NOMO-1 (cell line): ENCODE data around the gene TMEM209.
"Not testable (repeated sequence)": the region's sequence is repeated elsewhere in the genome, so short reads cannot be mapped to it uniquely, and the experiment has no call there.

ENCODE experiments used
- DNase-seq, 2 experiments: peaks; one replicate each; lab custom pipeline; 2025; ENCODE audit not compliant: unreplicated experiment in 2 of 2; lab: John Stamatoyannopoulos, UW

Gene TMEM209

DNA sequence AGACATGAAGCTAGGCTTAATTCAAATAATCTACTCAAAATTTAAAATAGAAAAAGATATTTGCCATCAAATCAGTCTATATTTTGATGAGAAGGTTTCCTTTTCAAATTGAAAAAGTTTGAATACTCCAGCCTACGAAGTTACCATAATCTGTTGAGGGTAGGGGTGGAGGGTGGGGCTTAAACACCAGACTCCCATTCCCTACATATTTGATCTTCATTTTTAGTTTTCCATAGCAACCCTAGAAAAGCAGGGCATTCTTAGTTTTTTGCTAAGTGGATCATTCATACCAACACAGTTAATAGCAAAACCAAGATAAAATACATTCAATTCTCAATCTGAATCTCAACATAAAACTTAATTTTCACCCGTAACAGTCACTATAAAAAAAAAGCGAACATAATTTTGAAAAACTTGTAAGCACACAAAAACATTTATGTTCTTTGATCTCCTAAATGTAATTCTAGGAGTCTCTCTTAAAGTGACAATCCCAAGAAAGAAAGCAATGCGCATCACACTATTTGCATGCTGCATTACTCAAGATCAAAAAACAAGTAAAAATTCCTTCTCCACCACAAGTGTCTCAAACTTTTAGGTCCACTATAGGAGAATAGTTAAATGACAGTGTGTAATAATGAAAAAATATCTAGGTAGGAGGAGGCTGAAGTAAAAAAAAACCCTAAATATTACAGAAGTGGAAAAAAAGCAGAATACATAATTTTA lies 30.8 kb downstream of the TMEM209 start:
- no peak for DNase-seq

GRCh38 chr7:130162196-130162595 lies 43.0 kb downstream of the TMEM209 start:
- no peak for DNase-seq

DNA sequence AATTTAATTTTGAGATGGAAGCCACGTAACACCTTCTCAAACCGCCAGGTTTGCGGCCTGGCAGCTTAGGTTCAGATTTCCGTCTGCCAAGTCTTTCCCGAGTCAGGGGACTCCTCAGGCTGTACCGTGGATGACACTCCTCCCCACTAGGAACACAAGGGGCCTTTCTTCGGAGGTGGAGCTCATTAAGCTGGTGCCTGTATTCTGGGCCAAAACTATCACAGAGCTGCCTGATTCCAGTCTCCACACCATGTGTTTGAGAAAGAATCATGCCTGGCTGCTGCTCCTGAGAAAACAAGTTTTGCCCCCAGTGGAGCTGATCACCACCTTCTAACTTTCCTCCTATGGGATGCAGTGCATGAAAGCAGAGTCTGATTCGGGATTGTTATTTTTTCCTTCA lies 44.8 kb downstream of the TMEM209 start:
- DNase-seq = no peak

DNA sequence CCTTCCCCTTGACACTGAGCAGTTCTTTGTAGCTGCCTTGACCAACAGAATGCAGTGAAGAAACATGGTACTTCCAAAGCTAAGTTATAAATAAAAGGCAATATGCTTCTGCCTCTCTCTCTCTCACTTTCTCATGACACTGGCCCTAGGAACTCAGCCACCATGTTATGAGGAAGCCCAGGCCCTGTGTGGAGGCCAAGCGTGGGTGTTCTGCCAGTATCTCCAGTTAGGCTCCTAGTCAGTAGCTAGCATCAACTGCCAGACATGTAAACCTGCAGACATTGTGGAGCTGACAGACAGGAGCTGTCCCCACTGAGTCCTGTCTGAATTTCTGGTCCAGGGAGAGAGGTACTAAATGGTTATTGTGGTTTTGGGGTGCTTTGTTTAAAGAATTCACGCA lies 45.2 kb downstream of the TMEM209 start:
- DNase-seq = no peak

DNA sequence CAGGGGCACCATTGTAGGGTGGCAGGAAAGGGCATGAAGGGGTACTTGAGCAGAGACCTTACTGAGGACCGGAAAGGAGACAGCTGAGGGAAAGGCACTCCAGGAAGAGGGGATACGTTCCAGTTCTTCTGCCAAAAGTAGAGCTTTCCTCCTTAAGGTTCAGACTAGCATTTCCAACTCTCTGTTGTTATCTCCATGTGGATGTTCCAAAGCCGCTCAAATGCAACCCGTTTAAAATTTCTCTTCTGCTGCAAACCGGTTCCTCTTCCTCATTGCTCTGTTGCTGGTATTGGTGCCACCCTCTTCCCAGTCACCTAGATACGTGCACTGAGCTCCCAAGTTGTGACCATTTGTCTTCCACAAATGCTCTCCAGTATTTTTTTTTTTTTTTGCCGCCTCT lies 47.5 kb downstream of the TMEM209 start:
- DNase-seq = no peak

- DNase-seq = no peak
These were observed 49.1 kb downstream of the TMEM209 start for GRCh38 chr7:130156140-130156539.

DNA sequence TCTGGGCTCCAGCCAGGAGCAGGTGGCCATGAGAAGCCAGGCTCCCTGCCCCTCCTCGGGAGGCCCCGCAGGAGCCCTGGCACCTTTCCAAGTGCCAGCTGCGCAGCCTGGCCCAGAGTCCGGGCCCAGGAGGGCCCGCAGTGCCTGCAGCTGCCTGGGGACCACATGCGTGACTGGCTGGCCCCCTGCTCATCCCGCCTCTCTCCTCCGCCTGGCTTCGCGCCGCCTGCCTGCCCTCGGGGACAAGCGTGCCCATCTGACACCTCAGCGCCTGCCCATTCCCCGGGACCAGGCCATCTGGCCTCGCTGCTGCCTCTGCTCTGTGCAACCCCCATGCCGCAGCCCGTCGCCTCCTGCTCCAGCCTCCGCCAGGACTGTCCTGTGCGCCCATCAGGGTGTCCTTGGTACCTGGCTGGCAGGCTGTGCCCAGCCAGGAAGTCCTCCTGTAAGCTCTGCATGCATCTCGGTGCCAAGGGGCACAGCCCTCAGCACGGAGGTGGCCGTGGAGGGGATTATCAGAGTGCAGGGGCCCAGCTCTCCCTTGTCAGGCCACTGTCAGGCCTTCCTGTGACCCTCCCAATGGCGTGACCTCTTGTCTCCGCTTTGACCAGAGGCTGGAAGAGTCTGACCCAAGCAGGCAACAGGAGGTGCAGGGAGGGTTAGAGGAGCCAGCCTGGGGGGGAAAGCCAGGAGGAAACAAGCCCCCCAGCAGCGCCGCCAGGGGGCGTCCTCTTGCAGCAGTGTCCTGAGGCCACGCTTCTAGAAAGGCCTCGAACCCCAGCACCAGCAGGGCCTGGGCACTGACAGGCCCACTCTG lies 50.5 kb downstream of the TMEM209 start:
- DNase-seq = no peak

DNA sequence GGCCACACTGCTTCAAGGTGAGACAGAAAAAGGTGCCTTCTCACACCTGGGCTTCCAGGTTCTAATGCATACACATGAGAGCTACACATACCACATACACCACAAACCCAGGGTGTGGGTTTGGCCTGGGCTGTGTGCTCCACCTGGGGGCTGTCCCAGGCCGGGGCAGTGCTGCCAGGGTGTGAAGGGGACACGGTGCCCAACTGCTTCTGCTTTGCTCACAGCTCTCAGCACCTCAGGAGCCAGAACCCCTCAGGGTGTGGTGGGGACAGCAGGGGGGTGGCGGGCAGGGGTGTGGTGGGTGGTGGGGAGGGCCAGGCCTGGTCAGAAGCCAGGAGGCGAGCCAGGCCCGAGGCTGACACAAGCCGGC lies 51.1 kb downstream of the TMEM209 start:
- DNase-seq = no peak

DNA sequence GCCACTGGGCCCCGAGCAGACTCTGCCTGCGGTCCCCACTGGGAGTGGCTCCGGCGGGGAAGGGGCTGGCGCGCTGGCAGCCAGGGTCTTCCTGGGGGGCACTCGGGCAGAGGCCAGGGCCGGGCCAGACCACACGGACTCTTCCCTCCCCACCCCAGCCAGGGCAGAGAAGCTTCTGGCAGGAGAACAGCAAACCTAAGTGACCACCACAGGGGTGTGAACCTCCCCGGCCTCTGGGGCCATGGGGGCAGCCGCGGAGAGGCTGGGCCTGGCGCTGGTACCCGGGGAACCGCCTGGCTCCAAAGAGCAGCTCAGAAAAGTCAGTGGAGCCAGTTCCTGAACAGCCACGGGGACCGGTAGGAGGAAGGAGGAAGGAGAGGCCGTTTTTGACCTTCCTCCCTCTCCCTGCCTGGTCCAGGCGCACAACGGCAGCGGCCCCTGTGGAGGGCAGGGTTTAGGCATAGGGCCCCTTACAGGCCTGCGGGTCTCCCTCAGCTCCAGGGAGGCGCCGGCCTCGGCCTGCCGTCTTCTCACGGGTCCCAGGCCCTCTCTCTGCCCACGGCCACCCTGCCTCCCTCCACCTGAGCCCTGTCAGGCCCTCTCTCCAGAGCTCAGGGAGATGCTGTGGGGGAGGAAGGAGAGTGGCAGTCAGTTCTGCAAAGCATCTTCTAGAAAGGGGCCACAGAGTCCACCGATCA lies 51.8 kb downstream of the TMEM209 start:
- no peak for DNase-seq

DNA sequence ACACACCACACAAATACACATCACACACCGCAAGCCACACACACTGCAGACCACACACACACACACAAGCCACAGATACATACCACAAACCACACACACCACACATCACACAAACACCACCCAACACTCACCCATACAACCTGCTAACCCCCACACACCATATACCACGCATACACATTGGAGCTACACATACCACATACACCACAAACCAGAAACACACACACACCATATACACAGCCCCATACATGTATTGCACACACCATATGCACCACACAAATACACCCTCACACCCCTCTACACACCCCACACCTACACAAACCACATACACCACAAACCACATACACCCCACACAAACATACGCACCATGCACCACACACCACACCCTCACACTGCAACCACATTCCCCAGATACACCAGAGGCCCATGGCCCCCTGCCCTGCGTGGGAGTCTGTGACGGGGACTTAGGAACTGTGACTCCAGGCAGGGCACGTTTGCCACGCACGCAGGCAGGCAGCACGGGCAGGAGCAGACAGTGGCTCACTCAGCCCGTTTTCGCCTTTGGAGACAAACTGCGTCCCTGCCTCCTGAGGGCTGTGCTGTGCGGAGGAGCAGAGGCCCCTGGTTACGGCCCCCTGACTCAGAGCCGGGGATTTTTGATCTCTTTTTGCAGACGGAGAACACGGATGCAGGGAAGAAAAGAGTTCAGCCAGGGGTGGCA lies 52.6 kb downstream of the TMEM209 start:
- no peak for DNase-seq

- no peak for DNase-seq
These were observed 53.4 kb downstream of the TMEM209 start for GRCh38 chr7:130151591-130152492.

DNA sequence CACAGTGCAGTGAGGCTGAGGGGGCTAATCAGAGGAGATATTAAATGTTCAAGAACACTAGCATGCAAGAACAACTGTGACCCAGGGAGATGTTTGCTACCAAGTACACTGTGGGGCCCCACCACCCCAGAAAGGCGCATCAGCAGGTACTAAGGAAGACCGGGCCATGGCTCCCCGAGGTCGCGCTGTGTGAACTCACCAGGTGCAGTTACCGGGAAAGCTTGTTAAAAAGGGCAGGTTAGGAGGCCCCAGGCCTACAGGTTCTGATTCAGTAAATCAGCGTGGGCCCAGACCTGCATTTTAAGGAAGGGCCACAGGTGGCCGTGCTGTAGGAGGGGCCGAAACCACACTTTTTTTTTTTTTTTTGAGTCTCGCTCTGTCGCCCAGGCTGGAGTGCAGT lies 54.6 kb downstream of the TMEM209 start:
- DNase-seq = no peak

- no peak for DNase-seq
These were observed 55.7 kb downstream of the TMEM209 start for GRCh38 chr7:130149281-130150139.

- no peak for DNase-seq
These were observed 56.6 kb downstream of the TMEM209 start for GRCh38 chr7:130148561-130148960.

DNA sequence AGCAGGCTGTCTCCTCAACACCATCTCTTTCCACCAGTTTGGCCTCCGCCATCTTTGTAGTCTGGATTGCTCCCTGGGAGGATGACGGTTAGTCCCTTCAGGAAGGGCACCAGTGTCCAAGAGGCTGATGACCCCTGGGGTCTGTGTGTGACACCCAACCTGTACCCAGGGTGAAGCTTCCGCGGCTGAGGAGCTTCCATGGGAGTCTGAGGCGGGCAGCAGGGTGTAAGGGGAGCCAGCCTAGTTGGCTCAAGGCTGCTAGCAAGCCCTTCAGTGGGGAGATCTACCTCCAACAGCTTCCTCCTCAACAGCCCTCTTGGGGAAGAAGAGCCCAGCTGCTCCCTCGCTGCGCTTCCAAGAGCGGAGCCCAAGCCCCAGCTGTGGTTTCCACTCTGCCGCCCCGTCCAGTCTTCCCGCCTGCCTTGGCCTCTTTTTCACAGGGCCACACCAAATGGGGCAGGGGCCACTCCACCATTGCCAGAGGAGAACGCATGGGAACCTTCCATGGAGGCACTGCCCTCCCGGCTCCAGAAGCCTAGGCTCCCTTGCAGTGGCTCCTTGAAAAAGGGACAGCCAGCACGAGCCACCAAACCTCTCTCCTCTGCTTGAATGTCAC lies 57.4 kb downstream of the TMEM209 start:
- DNase-seq = no peak

GRCh38 chr7:130146693-130147405 lies 58.4 kb downstream of the TMEM209 start:
- no peak for DNase-seq

DNA sequence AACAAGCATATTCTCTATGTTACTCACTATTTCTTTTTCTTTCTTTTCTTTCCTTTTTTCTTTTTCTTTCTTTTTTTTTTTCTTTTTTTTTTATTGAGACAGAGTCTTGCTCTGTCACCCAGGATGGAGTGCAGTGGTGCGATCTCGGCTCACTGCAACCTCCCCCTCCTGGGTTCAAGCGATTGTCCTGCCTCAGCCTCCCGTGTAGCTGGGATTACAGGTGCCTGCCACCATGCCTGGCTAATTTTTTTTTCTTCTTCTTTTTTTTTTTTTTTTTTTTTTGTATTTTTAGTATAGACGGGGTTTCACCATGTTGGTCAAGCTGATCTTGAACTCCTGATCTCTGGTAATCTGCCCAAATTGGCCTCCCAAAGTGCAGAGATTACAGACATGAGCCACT lies 59.1 kb downstream of the TMEM209 start:
- DNase-seq = not testable (repeated sequence)
